ENCODE data around the gene ARHGEF16.

GRCh38 chr1:3459051-3459908 is 4.8 kb downstream of the ARHGEF16 start:
- TF ChIP-seq HMGXB4 (CRISPR knock-in tag; IDR thresholded peaks at IDR 0.05) (no peak), ZNF232 (CRISPR knock-in tag; IDR thresholded peaks at IDR 0.05) (no peak), NFATC4 (CRISPR knock-in tag; IDR thresholded peaks at IDR 0.05) (no peak), E2F1 (CRISPR knock-in tag; IDR thresholded peaks at IDR 0.05) (no peak), TEAD4 (CRISPR knock-in tag; IDR thresholded peaks at IDR 0.05) (no peak), PRDM15 (CRISPR knock-in tag; IDR thresholded peaks at IDR 0.05) (no peak), ZNF138 (CRISPR knock-in tag; conservative IDR thresholded peaks at IDR 0.05) (no peak), ARID4B (CRISPR knock-in tag; IDR thresholded peaks at IDR 0.05; ENCODE audit: borderline replicate concordance) (no peak), ZNF396 (CRISPR knock-in tag; IDR thresholded peaks at IDR 0.05; ENCODE audit: borderline replicate concordance) (no peak), ESRRA (CRISPR knock-in tag; IDR thresholded peaks at IDR 0.05; ENCODE audit: borderline replicate concordance) (no peak), ZBTB21 (CRISPR knock-in tag; IDR thresholded peaks at IDR 0.05; ENCODE audit: borderline replicate concordance) (no peak), NFYB (CRISPR knock-in tag; conservative IDR thresholded peaks at IDR 0.05; ENCODE audit: low read depth) (no peak)
- TF ChIP-seq, protein P1, sequence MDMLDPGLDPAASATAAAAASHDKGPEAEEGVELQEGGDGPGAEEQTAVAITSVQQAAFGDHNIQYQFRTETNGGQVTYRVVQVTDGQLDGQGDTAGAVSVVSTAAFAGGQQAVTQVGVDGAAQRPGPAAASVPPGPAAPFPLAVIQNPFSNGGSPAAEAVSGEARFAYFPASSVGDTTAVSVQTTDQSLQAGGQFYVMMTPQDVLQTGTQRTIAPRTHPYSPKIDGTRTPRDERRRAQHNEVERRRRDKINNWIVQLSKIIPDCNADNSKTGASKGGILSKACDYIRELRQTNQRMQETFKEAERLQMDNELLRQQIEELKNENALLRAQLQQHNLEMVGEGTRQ (CRISPR knock-in tag; IDR thresholded peaks at IDR 0.05), result no peak
- TF ChIP-seq, protein P2, sequence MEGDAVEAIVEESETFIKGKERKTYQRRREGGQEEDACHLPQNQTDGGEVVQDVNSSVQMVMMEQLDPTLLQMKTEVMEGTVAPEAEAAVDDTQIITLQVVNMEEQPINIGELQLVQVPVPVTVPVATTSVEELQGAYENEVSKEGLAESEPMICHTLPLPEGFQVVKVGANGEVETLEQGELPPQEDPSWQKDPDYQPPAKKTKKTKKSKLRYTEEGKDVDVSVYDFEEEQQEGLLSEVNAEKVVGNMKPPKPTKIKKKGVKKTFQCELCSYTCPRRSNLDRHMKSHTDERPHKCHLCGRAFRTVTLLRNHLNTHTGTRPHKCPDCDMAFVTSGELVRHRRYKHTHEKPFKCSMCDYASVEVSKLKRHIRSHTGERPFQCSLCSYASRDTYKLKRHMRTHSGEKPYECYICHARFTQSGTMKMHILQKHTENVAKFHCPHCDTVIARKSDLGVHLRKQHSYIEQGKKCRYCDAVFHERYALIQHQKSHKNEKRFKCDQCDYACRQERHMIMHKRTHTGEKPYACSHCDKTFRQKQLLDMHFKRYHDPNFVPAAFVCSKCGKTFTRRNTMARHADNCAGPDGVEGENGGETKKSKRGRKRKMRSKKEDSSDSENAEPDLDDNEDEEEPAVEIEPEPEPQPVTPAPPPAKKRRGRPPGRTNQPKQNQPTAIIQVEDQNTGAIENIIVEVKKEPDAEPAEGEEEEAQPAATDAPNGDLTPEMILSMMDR (IDR thresholded peaks at IDR 0.05), result no peak

Measured in WTC11 (cell line).